ENCODE results near the gene SMYD3.

SMYD3 gene

DNA sequence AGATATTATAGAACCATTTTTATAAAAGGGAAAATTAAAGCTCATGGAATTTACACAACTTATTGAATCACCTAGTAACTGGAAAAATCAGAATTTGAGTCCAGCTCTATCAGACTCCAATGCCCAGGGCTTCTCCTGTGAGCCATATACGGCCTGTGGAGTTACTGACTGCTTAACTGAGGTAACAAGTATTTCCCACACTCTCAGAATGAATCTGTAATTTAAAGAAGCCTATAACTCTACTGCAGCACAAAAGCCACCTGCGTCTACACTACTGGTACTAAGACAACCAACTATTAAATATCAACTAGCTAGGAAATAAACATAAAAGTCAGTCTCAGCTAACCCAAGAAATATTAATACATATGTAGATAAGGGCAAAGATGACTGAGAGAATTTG is 29.4 kb downstream of the SMYD3 start:
- no peak overlapping the region for H3K4me3 ChIP-seq (ENCODE audit: low read depth, low read length)
- DNase-seq (ENCODE audit: low read depth): no peak
- TF ChIP-seq, protein P1, sequence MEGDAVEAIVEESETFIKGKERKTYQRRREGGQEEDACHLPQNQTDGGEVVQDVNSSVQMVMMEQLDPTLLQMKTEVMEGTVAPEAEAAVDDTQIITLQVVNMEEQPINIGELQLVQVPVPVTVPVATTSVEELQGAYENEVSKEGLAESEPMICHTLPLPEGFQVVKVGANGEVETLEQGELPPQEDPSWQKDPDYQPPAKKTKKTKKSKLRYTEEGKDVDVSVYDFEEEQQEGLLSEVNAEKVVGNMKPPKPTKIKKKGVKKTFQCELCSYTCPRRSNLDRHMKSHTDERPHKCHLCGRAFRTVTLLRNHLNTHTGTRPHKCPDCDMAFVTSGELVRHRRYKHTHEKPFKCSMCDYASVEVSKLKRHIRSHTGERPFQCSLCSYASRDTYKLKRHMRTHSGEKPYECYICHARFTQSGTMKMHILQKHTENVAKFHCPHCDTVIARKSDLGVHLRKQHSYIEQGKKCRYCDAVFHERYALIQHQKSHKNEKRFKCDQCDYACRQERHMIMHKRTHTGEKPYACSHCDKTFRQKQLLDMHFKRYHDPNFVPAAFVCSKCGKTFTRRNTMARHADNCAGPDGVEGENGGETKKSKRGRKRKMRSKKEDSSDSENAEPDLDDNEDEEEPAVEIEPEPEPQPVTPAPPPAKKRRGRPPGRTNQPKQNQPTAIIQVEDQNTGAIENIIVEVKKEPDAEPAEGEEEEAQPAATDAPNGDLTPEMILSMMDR (conservative IDR thresholded peaks at IDR 0.05; ENCODE audit: low read depth, low read length): no peak

DNA sequence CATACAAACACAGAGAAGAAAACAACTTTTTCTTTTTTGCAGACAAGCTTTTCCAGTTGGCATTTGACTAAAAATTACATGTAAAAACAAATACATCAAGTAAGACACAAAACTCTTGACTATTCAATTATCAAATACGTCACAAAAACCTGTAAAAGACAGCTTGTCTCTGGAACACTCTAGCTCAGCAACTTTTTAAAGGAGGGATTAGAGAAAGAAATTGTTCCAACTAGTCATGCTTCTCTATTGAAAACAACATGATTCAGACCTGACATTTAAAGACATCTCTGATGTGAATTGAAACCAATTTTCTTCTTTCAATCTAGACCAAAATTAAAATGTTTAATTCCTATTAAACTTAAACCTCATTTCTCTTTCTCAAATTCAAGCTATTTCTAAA is 30.3 kb downstream of the SMYD3 start:
- DNase-seq (ENCODE audit: low read depth): no peak
- TF ChIP-seq, protein P1 (conservative IDR thresholded peaks at IDR 0.05; ENCODE audit: low read depth, low read length): no peak
- H3K4me3 ChIP-seq (ENCODE audit: low read depth, low read length): no peak overlapping the region

GRCh38 chr1:246471688-246472087 is 35.4 kb downstream of the SMYD3 start:
- TF ChIP-seq, protein P1 (conservative IDR thresholded peaks at IDR 0.05; ENCODE audit: low read depth, low read length): no peak
- no peak overlapping the region for H3K4me3 ChIP-seq (ENCODE audit: low read depth, low read length)
- DNase-seq (ENCODE audit: low read depth): no peak

DNA sequence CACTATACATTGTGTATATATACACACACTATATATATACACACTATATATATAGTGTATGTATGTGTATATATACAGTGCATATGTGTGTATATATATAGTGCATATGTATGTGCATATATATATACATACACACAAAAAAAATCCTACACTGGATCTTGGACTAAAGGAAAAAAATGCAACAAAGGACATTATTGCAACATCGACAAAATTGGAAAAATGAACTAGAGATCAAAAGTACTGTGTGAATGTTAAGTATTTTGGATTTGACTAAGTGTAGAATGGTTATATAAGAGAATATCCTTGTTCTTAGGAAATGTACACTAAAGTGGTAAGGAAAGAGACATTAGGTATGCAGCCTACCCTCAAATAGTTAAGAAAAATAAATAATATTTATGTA is 36.5 kb downstream of the SMYD3 start:
- no peak overlapping the region for H3K4me3 ChIP-seq (ENCODE audit: low read depth, low read length)
- TF ChIP-seq, protein P1 (conservative IDR thresholded peaks at IDR 0.05; ENCODE audit: low read depth, low read length): no peak
- DNase-seq (ENCODE audit: low read depth): no peak

GRCh38 chr1:246462986-246463385 is 44.1 kb downstream of the SMYD3 start:
- TF ChIP-seq, protein P1 (conservative IDR thresholded peaks at IDR 0.05; ENCODE audit: low read depth, low read length): no peak
- H3K4me3 ChIP-seq (ENCODE audit: low read depth, low read length): no peak overlapping the region
- DNase-seq (ENCODE audit: low read depth): no peak

- no peak for DNase-seq (ENCODE audit: low read depth)
- H3K4me3 ChIP-seq (ENCODE audit: low read depth, low read length): no peak overlapping the region
- TF ChIP-seq, protein P1 (conservative IDR thresholded peaks at IDR 0.05; ENCODE audit: low read depth, low read length): no peak
Measured at GRCh38 chr1:246460406-246460805, 46.7 kb downstream of the SMYD3 start.

DNA sequence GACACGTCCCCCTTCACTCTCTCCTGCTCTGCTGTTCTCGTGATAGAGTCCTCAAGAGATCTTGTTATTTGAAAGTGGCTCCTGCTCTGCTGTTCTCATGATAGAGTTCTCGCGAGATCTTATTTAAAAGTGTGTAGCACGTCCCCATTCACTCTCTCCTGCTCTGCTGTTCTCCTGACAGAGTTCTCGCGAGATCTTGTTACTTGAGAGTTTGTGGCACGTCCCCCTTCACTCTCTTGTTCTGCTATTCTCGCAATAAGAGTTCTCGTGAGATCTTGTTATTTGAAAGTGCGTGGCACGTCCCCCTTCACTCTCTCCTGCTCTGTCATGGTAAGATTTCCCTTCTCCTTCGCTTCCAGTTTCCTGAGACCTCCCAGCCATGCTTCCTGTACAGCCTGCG is 47.9 kb downstream of the SMYD3 start:
- no peak for DNase-seq (ENCODE audit: low read depth)
- TF ChIP-seq, protein P1 (conservative IDR thresholded peaks at IDR 0.05; ENCODE audit: low read depth, low read length): no peak
- H3K4me3 ChIP-seq (ENCODE audit: low read depth, low read length): no peak overlapping the region
